Activated CD8-positive, alpha-beta memory T cell treated with anti-CD3 and anti-CD28 coated beads, Interleukin-2, amount 10 ng/mL, durations not matched to agents 7 days and 5 days (primary cell): ENCODE data around the gene VIPR1. TPM values are rescaled to one million over a fixed set of nuclear protein-coding genes. Genes with fewer than 3 reads are reported as not detected.

Experiments used
- ATAC-seq: fragments of 150-1000 bp; cut with Tn5 transposase; one replicate; pipeline ENCODE4 v1.10.0; 2021; ENCODE audit warnings: moderate library complexity
- CTCF ChIA-PET: fragments of 350-600 bp; sonication (Branson Sonifier 250); formaldehyde crosslinking; loops from one replicate; lab custom pipeline; 2021; ENCODE audit warnings: antibody characterized with exemption; lab: Charles Lee
- DNase-seq: peaks from one replicate; pipeline ENCODE4 v3.0.0-alpha.2; 2020
- H3K27ac Mint-ChIP-seq: one replicate; pipeline ENCODE4 v1.8.0; 2021; ENCODE audit warnings: mild to moderate bottlenecking, mixed read lengths
- H3K27me3 Mint-ChIP-seq: one replicate; pipeline ENCODE4 v1.8.0; 2021; ENCODE audit warnings: mixed read lengths
- H3K36me3 Mint-ChIP-seq: one replicate; pipeline ENCODE4 v1.8.0; 2021; ENCODE audit warnings: mild to moderate bottlenecking, mixed read lengths
- H3K4me1 Mint-ChIP-seq: one replicate; pipeline ENCODE4 v1.8.0; 2021; ENCODE audit warnings: mixed read lengths
- H3K4me3 Mint-ChIP-seq: one replicate; pipeline ENCODE4 v1.8.0; 2021; ENCODE audit warnings: mild to moderate bottlenecking, moderate library complexity, mixed read lengths
- H3K9me3 Mint-ChIP-seq: one replicate; pipeline ENCODE4 v1.8.0; 2022; ENCODE audit warnings: low read depth, mixed read lengths
- total RNA-seq, 2 experiments: library from RNA; stranded (reverse); gene quantifications; one replicate each; pipeline ENCODE4 v1.2.3, GENCODE V29; 2021

The VIPR1 gene
- total RNA-seq, 2 experiments from 2014 or later: 0.14 to 1.9 TPM

DNA sequence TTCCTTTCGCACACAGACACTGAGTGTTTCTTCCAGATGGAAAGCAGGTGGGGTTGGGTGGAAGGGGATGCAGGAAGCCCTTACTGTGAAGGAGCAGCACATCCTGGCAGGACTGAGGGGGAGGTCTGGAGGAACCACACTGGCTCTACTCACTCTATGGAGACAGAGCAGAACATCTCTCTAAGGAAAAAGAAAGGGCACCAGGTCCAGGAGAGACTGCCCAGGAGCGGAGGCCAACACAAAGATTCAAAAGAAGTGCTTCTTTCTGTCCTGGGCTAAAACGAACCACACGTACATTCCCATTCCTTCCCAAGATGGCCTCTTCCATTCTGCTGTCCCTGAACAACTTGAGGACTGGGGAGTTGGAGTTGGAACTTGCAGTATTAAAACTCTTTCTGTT, 13.8 kb upstream of the VIPR1 start:
- ATAC-seq (no peak), DNase-seq (no peak)
- peaks cover 14% of the 10 kb centered on the region for H3K27me3 Mint-ChIP-seq
- no peak overlapping the region for H3K4me3 Mint-ChIP-seq
- no peaks in the 10 kb centered on the region for H3K36me3 Mint-ChIP-seq
- CTCF ChIA-PET: no interaction called here
- no peak overlapping the region for H3K27ac Mint-ChIP-seq
- H3K9me3 Mint-ChIP-seq: no peaks in the 10 kb centered on the region
- H3K4me1 Mint-ChIP-seq: no peaks in the 10 kb centered on the region

DNA sequence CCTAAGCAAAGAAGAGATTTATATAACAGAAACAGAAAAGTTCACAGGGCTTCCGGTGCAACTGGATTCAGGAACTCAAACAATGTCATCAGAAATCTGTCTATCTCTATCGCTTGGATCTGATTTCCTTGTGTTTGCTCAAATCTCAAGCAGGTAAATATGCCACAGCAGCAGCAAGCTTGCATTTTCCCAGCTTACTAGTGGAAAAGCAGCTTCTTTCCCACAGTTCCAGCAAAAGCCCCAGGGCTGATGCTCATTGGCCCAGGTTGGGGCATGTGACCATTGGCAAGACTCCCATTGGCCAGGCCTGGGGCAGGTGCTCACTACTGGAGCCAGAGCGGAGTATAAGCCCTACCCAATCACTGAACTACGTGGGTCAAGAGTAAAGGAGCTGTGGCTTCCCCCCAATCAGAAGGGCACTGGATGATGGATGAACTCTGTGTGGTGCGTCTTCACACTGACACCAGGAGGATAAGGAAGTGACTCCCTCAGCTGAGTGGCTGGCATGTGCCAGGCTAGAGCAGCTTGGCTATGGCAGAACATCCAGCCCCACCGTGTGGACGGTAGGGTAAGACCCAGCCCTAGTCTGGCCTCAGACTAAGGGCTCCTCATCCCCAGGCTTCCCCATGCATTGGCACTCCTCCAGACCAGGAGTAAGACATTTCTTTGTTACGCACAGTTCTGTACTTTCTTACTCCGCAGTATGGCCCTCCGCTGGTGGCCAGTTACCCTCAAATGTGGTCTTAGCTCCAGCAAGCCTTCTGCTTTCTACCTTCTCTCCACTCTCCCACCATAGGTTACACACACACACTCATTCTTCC, 13.1 kb upstream of the VIPR1 start:
- ATAC-seq (no peak), DNase-seq (no peak)
- no peaks in the 10 kb centered on the region for H3K36me3 Mint-ChIP-seq
- H3K27ac Mint-ChIP-seq: no peak overlapping the region
- H3K27me3 Mint-ChIP-seq: peaks cover 12% of the 10 kb centered on the region
- CTCF ChIA-PET: interaction anchor here (1.4 kb wide), 1 partner anchor 61 kb away, joined by 4 read pairs; no protein-coding TSS in a partner anchor
- no peaks in the 10 kb centered on the region for H3K9me3 Mint-ChIP-seq
- H3K4me3 Mint-ChIP-seq: no peak overlapping the region
- no peaks in the 10 kb centered on the region for H3K4me1 Mint-ChIP-seq

DNA sequence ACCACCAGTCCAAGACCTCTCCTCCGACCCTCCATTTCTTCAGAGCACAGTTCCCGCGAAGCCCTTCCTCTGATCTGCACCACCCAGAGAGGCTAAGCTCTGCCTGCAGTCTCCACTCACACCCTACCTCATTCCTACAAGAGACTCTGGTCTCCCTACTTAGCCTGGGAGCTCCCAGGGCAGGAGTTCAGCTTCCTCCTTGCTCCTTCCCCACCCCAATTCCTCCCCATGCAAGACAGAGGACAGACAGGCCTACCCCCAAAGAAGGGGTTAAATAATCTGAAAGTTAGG, 12.6 kb upstream of the VIPR1 start:
- no peak overlapping the region for H3K4me3 Mint-ChIP-seq
- no peaks in the 10 kb centered on the region for H3K4me1 Mint-ChIP-seq
- CTCF ChIA-PET: interaction anchor here (1.4 kb wide), 1 partner anchor 60 kb away, joined by 4 read pairs; no protein-coding TSS in a partner anchor

DNA sequence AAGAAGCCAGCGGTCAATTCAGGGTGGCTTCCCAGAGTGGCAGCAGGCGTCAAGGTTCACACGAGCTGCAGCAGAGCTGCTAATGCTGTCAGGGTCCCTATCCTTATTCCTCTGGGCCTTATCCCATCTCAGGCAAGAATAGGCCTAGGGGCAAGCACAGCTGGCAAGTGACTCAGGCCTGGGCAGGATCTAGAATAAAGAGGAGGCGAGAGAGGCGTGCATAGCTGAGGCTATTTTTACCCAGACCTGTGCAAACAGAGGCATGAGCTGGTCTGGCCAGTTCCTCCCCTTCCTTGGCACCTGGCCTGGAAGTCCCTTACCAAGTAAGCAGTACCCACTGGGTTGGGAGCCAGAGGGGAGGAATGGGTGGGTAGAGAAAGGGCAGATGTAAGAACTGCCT, 12.2 kb upstream of the VIPR1 start:
- ATAC-seq (no peak), DNase-seq (no peak)
- peaks cover 5% of the 10 kb centered on the region for H3K27me3 Mint-ChIP-seq
- H3K27ac Mint-ChIP-seq: no peak overlapping the region
- no peaks in the 10 kb centered on the region for H3K9me3 Mint-ChIP-seq
- H3K4me1 Mint-ChIP-seq: no peaks in the 10 kb centered on the region
- H3K4me3 Mint-ChIP-seq: no peak overlapping the region
- no peaks in the 10 kb centered on the region for H3K36me3 Mint-ChIP-seq
- CTCF ChIA-PET: interaction anchor here (1.4 kb wide), 1 partner anchor 60 kb away, joined by 4 read pairs; no protein-coding TSS in a partner anchor

More for the DNA sequence above, 12.6 kb upstream of the VIPR1 start:
- H3K9me3 Mint-ChIP-seq: no peaks in the 10 kb centered on the region
- DNase-seq: no peak
- peaks cover 8% of the 10 kb centered on the region for H3K27me3 Mint-ChIP-seq
- H3K36me3 Mint-ChIP-seq: no peaks in the 10 kb centered on the region
- H3K27ac Mint-ChIP-seq: no peak overlapping the region
- ATAC-seq: no peak

DNA sequence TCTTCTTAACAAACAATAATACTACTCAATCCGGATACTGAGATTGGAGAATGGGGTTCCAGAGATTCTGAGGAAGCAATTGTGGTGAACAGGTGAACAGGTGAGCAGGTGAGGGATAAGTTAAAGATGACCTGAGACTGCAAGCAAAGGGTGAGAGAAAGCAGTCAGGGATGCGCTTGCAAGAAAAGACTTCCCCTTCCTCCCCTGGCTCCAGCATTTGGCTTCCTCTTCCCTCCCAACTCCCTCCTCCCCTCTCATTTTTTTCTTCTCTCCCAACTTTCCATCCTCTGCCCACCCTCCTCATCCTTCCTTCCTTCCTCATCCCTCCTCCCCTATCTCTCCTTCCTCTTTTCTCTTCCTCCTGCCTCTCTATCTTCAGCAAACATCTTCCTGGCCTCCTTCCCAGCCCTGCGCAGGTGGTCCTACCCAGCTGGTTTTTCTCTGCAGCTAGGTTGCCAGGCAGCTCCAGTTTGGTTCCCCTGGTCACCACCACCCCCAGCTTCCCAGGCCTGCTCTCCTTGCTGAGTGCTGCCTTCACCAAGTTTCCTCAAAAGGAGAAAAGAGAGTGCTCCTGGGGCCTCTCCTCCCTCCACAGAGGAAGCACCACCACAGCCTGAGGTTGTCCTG, 10.4 kb upstream of the VIPR1 start:
- Mint-ChIP-seq H3K27ac (no peak overlapping the region), H3K9me3 (no peaks in the 10 kb centered on the region), H3K36me3 (no peaks in the 10 kb centered on the region), H3K4me1 (peaks cover 12% of the 10 kb centered on the region), H3K27me3 (peaks cover 4% of the 10 kb centered on the region), H3K4me3 (no peak overlapping the region)
- DNase-seq (peak; percentile 21), ATAC-seq (no peak)
- CTCF ChIA-PET: interaction anchor here (1.3 kb wide), 1 partner anchor 9 kb away, joined by 5 read pairs; no protein-coding TSS in a partner anchor

DNA sequence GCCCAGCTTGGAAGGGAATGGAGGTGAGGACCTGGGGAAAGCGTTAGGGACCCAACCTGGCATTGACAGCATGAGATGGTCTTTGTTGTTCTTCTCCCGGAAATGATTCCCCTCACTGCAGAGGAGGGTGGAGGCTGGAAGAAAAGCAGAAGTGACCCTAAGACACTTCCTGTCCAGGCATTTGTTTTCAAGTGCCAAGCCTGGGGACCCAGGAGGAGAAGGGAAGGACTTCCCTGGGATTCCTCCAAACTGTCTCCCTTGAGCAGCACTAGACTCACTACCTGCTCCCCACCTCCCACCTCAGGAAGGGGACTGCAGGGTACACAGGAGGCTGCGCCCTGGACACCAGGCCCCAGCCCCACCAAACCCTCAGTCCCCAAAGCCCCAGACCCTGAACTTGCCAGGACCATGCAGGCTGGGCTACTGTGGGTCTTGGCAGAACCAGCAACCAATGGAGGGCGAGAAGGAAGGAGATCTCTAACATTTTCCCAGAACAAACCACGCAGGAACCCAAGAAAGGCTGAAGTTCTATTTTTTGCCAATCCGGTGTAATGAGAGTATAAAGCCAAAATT, 9.8 kb upstream of the VIPR1 start:
- ATAC-seq (no peak), DNase-seq (peak; percentile 12)
- peaks cover 18% of the 10 kb centered on the region for H3K4me1 Mint-ChIP-seq
- no peak overlapping the region for H3K4me3 Mint-ChIP-seq
- no peaks in the 10 kb centered on the region for H3K36me3 Mint-ChIP-seq
- peaks cover 4% of the 10 kb centered on the region for H3K27me3 Mint-ChIP-seq
- H3K9me3 Mint-ChIP-seq: no peaks in the 10 kb centered on the region
- CTCF ChIA-PET: no interaction called here
- no peak overlapping the region for H3K27ac Mint-ChIP-seq

DNA sequence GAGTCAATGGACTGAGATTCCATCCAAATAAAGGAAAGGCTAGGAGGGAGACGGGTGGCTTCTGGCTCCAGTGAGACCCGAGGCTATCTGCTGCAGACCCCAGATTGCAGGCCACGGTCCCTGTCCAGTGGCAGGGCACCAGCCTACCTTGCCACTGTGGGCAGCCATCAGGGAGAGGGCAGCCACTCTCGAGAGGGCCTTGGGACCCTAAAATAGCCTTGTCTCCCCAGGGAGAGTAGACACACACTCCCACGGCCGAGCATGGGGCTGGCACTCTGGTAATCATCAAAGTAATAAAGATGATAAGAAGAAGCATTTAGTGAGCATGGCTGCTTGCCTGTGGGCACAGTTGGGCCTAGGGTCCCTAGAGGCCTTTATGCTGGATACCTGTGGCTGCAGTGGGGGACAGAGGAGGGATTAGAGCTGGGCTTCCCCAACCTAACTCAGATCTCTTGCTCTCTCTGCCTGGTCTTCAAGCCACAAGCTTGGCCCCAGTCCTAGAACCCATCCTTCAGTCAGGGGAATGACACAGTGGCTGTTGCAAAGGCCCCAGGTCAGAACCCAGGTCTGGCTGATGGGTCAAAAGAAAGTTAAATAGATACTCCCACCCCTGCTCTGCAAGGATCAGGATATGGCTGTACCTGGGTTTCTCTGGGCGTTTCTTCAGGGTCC, 9.2 kb upstream of the VIPR1 start:
- ATAC-seq (no peak), DNase-seq (peak; percentile 19)
- peaks cover 20% of the 10 kb centered on the region for H3K4me1 Mint-ChIP-seq
- H3K36me3 Mint-ChIP-seq: no peaks in the 10 kb centered on the region
- no peak overlapping the region for H3K27ac Mint-ChIP-seq
- CTCF ChIA-PET: no interaction called here
- H3K4me3 Mint-ChIP-seq: no peak overlapping the region
- H3K27me3 Mint-ChIP-seq: peaks cover 4% of the 10 kb centered on the region
- no peaks in the 10 kb centered on the region for H3K9me3 Mint-ChIP-seq

DNA sequence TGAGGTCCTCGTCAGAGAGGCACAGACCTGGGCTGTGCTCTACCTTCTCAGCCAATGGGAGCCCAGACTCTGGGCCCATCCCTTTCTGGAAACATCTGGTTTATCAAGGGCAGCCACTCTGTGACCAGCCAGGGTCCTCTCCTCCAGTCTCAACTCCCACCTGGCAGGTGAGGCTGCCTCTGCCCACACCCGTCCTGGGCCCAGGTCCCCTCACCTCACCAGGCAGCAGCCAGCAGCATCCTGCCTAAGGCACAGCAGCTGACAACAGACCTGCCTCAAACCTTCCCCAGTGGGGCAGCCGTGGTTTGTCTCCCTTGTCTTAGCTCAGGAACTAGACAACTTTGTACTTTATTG, 8.7 kb upstream of the VIPR1 start:
- Mint-ChIP-seq H3K4me1 (peaks cover 20% of the 10 kb centered on the region), H3K36me3 (no peaks in the 10 kb centered on the region), H3K27ac (no peak overlapping the region), H3K4me3 (no peak overlapping the region), H3K27me3 (peaks cover 9% of the 10 kb centered on the region), H3K9me3 (no peaks in the 10 kb centered on the region)
- DNase-seq (peak; percentile 27), ATAC-seq (no peak)
- CTCF ChIA-PET: no interaction called here

DNA sequence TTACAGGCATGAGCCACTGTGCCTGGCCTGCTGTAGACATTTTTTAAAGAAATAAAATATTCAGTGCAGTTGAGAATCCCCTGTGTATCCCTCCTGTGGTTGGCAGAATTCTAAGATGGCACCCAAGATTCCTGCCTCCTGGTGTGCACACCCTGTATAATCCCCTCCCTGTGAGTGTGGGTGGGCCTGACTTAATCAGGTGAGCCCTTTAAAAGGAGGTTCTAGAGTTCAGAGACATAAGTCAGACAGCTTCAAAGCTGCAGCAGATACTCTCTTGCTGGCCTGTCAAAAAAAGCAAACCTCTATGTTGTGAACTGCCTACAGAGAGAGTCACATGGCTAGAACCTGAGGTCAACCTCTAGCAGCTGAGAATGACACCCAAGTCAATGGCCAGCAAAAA, 7.0 kb upstream of the VIPR1 start:
- no peaks in the 10 kb centered on the region for H3K9me3 Mint-ChIP-seq
- no peak overlapping the region for H3K27ac Mint-ChIP-seq
- H3K4me3 Mint-ChIP-seq: no peak overlapping the region
- no peaks in the 10 kb centered on the region for H3K36me3 Mint-ChIP-seq
- DNase-seq: peak; percentile 16
- CTCF ChIA-PET: interaction anchor here (1.3 kb wide), 1 partner anchor 44 kb away, joined by 3 read pairs; no protein-coding TSS in a partner anchor
- peaks cover 24% of the 10 kb centered on the region for H3K27me3 Mint-ChIP-seq
- ATAC-seq: no peak
- peaks cover 25% of the 10 kb centered on the region for H3K4me1 Mint-ChIP-seq

DNA sequence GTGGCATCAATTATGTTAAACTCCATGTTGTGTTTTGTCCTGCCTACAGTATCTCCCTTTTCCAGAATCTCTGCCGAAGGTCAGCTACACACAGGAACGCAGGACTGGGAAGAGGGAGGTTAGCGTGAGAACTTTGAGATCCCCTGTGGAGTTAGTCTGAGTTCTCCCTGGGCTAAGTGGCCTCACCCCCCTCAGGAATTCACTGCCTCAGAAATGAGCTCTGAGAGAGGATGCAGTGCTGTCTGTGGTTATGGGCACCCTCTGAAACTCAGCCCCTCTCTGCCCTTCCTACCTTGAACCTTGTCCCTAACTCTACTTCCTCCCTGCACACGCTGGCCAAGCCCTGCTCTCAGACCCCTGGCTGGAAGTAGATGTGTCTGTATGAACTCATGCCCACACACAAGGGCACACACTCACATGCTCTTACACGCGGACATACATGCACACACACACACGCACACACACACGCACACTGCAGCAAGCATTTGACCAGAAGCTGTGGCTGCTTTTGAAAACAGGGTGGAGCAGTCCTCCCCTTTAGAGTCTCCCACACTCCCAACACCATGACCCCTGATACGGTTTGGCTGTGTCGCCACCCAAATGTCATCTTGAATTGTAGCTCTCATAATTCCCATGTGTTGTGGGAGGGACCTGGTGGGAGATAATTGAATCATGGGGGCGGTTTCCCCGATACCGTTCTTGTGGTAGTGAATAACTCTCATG, 5.3 kb upstream of the VIPR1 start:
- CTCF ChIA-PET: no interaction called here
- ATAC-seq (no peak), DNase-seq (peak; percentile 35)
- Mint-ChIP-seq H3K9me3 (no peaks in the 10 kb centered on the region), H3K36me3 (no peaks in the 10 kb centered on the region), H3K27ac (no peak overlapping the region), H3K4me3 (no peak overlapping the region), H3K27me3 (peaks cover 39% of the 10 kb centered on the region), H3K4me1 (peaks cover 37% of the 10 kb centered on the region)

DNA sequence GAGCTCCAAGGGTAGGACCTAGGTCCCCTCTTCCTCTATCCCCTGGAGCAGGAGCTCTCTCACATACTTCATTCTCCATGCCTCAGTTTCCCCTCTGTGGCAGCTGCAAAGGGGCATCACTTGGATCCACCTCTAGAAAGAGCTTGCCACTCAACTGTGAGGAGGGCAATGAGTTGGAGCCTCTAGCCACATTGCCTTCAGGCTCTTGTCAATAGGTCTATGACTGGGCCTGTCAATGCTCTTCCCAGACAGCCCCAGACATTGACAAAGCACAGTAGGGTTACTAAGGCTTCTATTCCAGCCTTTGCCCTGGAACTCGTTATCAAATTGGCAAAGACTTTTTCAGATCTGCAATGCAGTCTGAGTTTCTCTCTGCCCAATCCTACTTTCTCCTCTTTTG, 4.4 kb upstream of the VIPR1 start:
- peaks cover 42% of the 10 kb centered on the region for H3K27me3 Mint-ChIP-seq
- CTCF ChIA-PET: interaction anchor here (1.2 kb wide), 1 partner anchor 39 kb away, joined by 3 read pairs; no protein-coding TSS in a partner anchor
- no peak overlapping the region for H3K4me3 Mint-ChIP-seq
- no peaks in the 10 kb centered on the region for H3K36me3 Mint-ChIP-seq
- DNase-seq (peak; percentile 15), ATAC-seq (no peak)
- H3K9me3 Mint-ChIP-seq: no peaks in the 10 kb centered on the region
- H3K4me1 Mint-ChIP-seq: peaks cover 41% of the 10 kb centered on the region
- H3K27ac Mint-ChIP-seq: no peak overlapping the region

DNA sequence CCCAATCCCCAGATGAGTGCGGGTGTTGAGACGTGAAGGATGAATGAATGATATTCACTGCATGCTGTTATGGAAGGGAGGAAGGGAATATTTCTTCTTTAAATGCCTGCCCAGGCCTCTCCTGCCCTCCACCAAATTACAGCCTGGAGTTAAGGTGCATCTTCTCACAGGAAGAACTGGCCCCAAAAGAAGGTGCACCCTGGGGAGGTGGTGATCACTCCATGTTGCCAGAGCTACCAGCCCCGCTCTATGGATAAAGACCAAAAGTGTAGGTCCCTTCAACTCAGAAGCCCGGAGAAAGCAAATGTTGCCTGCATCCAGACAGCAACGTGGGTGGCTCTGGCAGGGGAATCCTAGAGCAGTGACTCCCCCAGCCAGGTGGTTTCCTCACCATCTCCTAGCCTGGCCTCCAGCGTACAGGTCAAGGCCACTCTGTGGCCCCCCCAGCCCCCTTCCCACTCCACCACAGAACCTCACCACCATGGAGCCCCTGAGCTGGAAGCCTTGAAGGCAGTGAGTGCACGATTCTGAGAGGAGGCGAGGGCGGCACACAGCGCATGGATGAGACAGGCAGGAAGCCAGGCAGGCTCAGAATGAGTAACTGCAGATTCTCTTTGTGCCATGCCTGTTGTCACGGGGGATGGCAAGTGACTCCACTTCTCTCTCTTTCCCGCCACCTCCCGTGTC, 3.5 kb upstream of the VIPR1 start:
- CTCF ChIA-PET: interaction anchor here (0.5 to 1.2 kb wide), 2 partner anchors 38 to 218 kb away, joined by 3 read pairs; no protein-coding TSS in a partner anchor
- H3K4me1 Mint-ChIP-seq: peaks cover 45% of the 10 kb centered on the region
- peaks cover 46% of the 10 kb centered on the region for H3K27me3 Mint-ChIP-seq
- no peak overlapping the region for H3K4me3 Mint-ChIP-seq
- DNase-seq (peak; percentile 50), ATAC-seq (no peak)
- no peaks in the 10 kb centered on the region for H3K9me3 Mint-ChIP-seq
- no peak overlapping the region for H3K27ac Mint-ChIP-seq
- H3K36me3 Mint-ChIP-seq: no peaks in the 10 kb centered on the region
